HepG2 (cell line): ENCODE data around the gene CAMTA2. TPM values are rescaled to one million over a fixed set of nuclear protein-coding genes. Genes with fewer than 3 reads are reported as not detected.

Source experiments
- CERS6 ChIP-seq: sonication (generic); formaldehyde crosslinking; IDR thresholded peaks from 2 replicates; pipeline ENCODE4 v1.5.0; 2020; ENCODE audit warnings: missing genetic modification reagents
- CTCF ChIP-seq: sonication (generic); formaldehyde crosslinking; IDR thresholded peaks from 2 replicates; pipeline ENCODE4 v1.5.0; 2020; ENCODE audit warnings: mild to moderate bottlenecking, missing genetic modification reagents, moderate library complexity
- GABPA ChIP-seq, 2 experiments: IDR thresholded peaks; 2 replicates each; pipeline ENCODE4 v1.6.1; 2011 to 2016; ENCODE audit warnings: low read depth in 2 of 2, low read length in 1 of 2, missing biosample characterization in 1 of 2, missing genetic modification characterization in 1 of 2
- GLMP ChIP-seq: sonication (generic); formaldehyde crosslinking; IDR thresholded peaks from 2 replicates; pipeline ENCODE4 v1.9.0; 2021; ENCODE audit warnings: missing genetic modification reagents, mild to moderate bottlenecking, borderline replicate concordance
- MLX ChIP-seq: IDR thresholded peaks from 2 replicates; pipeline ENCODE4 v1.6.1; 2016
- SMARCE1 ChIP-seq: fragments of 450-650 bp; IDR thresholded peaks from 2 replicates; pipeline ENCODE4 v1.6.1; 2017; ENCODE audit warnings: borderline replicate concordance
- SP1 ChIP-seq, 2 experiments: fragments of 450-650 bp in 1 of 2; sonication (generic) in 1 of 2; formaldehyde crosslinking in 1 of 2; IDR thresholded peaks; 2 replicates each; pipeline versions ENCODE4 v1.4.0 to v1.6.1; 2016 to 2020; ENCODE audit warnings: missing genetic modification reagents in 1 of 2
- SRSF1 ChIP-seq: fragments of 200-400 bp; formaldehyde crosslinking; optimal IDR thresholded peaks from 2 replicates; pipeline ENCODE3; 2017; ENCODE audit warnings: mild to moderate bottlenecking, low read depth, low read length, moderate library complexity
- ZBTB3 ChIP-seq: sonication (generic); formaldehyde crosslinking; IDR thresholded peaks from 2 replicates; pipeline ENCODE4 v1.4.0; 2020; ENCODE audit warnings: low read depth, mild to moderate bottlenecking, moderate library complexity, missing genetic modification reagents, borderline replicate concordance
- ZFP90 ChIP-seq: sonication (generic); formaldehyde crosslinking; IDR thresholded peaks from 2 replicates; pipeline ENCODE4 v1.8.0; 2022; ENCODE audit warnings: missing genetic modification reagents, mild to moderate bottlenecking, inconsistent platforms, borderline replicate concordance
- ZNF142 ChIP-seq: sonication (generic); formaldehyde crosslinking; IDR thresholded peaks from 2 replicates; pipeline ENCODE4 v1.4.0; 2020; ENCODE audit warnings: missing genetic modification reagents
- ZNF260 ChIP-seq: sonication (generic); formaldehyde crosslinking; IDR thresholded peaks from 2 replicates; pipeline ENCODE4 v1.4.0; 2020; ENCODE audit warnings: missing genetic modification reagents, low read depth, mild to moderate bottlenecking, borderline replicate concordance
- ZNF383 ChIP-seq: sonication (generic); formaldehyde crosslinking; IDR thresholded peaks from 2 replicates; pipeline ENCODE4 v1.4.0; 2020; ENCODE audit warnings: missing genetic modification reagents, mild to moderate bottlenecking, borderline replicate concordance
- ZNF576 ChIP-seq: sonication (generic); formaldehyde crosslinking; IDR thresholded peaks from 2 replicates; pipeline ENCODE4 v1.4.0; 2020; ENCODE audit warnings: mild to moderate bottlenecking, missing genetic modification reagents
- ZSCAN31 ChIP-seq: sonication (generic); formaldehyde crosslinking; IDR thresholded peaks from 2 replicates; pipeline ENCODE4 v1.5.0; 2020; ENCODE audit warnings: low read depth, mild to moderate bottlenecking, missing genetic modification reagents
- polyA plus RNA-seq, 8 experiments: library from polyadenylated mRNA; depleted of rRNA in 3 of 8; stranded (reverse) in 7 of 8; unstranded in 1 of 8; fragments of >200 nt; fragmentation: Illumina TruSeq in 4 of 8; extraction: Trizol in 4 of 8; gene quantifications; 2 replicates each; pipeline versions ENCODE4 v1.2.1 to v1.2.3, GENCODE V29; 2011 to 2016; ENCODE audit warnings: low read depth in 4 of 8, missing spikeins in 1 of 8, mixed read lengths in 1 of 8; ENCODE audit not compliant: insufficient read depth in 1 of 8
- total RNA-seq, 5 experiments: library from RNA; depleted of rRNA; stranded (reverse); fragments of >200 nt; fragmentation: Illumina TruSeq; extraction: Trizol; gene quantifications; 2 replicates each; pipeline ENCODE4 v1.2.3, GENCODE V29; 2016; ENCODE audit warnings: low read depth in 1 of 5

Gene CAMTA2
- total and polyA plus RNA-seq, 2 of the 13 experiments (the other 11 are each of a cell fraction or from before 2014, with no cell fraction given): 4.1 to 7.1 TPM

GRCh38 chr17:4949321-4950074 is 38.0 kb downstream of the CAMTA2 start (continued):
- TF ChIP-seq ZNF142 (no peak), GLMP (CRISPR knock-in tag) (no peak), SP1 (IDR thresholded peaks at IDR 0.05) (no peak), SP1 (CRISPR knock-in tag; IDR thresholded peaks at IDR 0.05) (no peak), CERS6 (CRISPR knock-in tag) (no peak), CTCF (CRISPR knock-in tag) (no peak; the same call in 1 of the 2 replicates), ZNF260 (no peak), ZNF383 (CRISPR knock-in tag) (no peak), ZBTB3 (CRISPR knock-in tag) (no peak), ZSCAN31 (CRISPR knock-in tag) (no peak; the same call in 1 of the 2 replicates), GABPA (IDR thresholded peaks at IDR 0.05; ENCODE audit: low read depth, low read length) (peak; percentile 22; the same call in 1 of the 2 replicates), GABPA (CRISPR knock-in tag; IDR thresholded peaks at IDR 0.05; ENCODE audit: low read depth) (0 out of 2 replicates have a peak, but pooled peaks have one; percentile 2), ZNF576 (no peak), SRSF1 (no peak), MLX (CRISPR knock-in tag) (peak; percentile 34), SMARCE1 (no peak), ZFP90 (CRISPR knock-in tag) (no peak; the same call in 1 of the 2 replicates)
